Cardiac muscle cell (in vitro differentiated cells and primary cell): ENCODE measurements around the gene DLG1. TPM values are rescaled to one million over a fixed set of nuclear protein-coding genes. Genes with fewer than 3 reads are reported as not detected.
A peak's percentile ranks its signal among the peaks of the same experiment; 100 is the strongest.

Source experiments
- DNase-seq, 2 donors: peaks; one replicate each; pipeline versions ENCODE4 v3.0.0 to v3.0.0-alpha.2; 2010 to 2017; ENCODE audit warnings: low read depth in 1 of 2, low spot score in 1 of 2
- H3K27ac ChIP-seq: fragments of 200-600 bp; sonication (generic); 2 replicates; pipeline ENCODE4 v1.5.1; 2016
- H3K27me3 ChIP-seq: fragments of 200-600 bp; sonication (generic); 2 replicates; pipeline ENCODE4 v1.6.0; 2016; ENCODE audit warnings: control low read depth
- H3K36me3 ChIP-seq: fragments of 200-600 bp; sonication (generic); 2 replicates; pipeline ENCODE4 v1.5.1; 2016; ENCODE audit warnings: control low read depth
- H3K4me1 ChIP-seq: fragments of 200-600 bp; sonication (generic); 2 replicates; pipeline ENCODE4 v1.8.1; 2017; ENCODE audit warnings: low read depth, mild to moderate bottlenecking, mixed run types
- H3K4me3 ChIP-seq: fragments of 200-600 bp; sonication (generic); 2 replicates; pipeline ENCODE4 v1.5.1; 2016; ENCODE audit warnings: mild to moderate bottlenecking
- H3K9me3 ChIP-seq: fragments of 200-600 bp; sonication (generic); 2 replicates; pipeline ENCODE4 v1.5.1; 2017; ENCODE audit warnings: low read depth, mild to moderate bottlenecking, control low read depth
- polyA plus RNA-seq: library from polyadenylated mRNA; unstranded; fragments of >200 nt; fragmentation: Nextera tagmentation; extraction: Ambion mirVana; gene quantifications from 2 replicates; pipeline ENCODE4 v1.2.1, GENCODE V29; 2016
- total RNA-seq: library from RNA; depleted of rRNA; stranded (reverse); fragments of >200 nt; gene quantifications from 2 replicates; pipeline ENCODE4 v1.2.3, GENCODE V29; 2016
- TF ChIP-seq, protein P1 (sequence below): IDR thresholded peaks from 2 replicates; pipeline ENCODE4 v1.5.1; 2012; ENCODE audit warnings: low read depth, mild to moderate bottlenecking, low read length

Gene DLG1
- total and polyA plus RNA-seq, 2 experiments from 2014 or later: 42.8 to 61.4 TPM

DNA sequence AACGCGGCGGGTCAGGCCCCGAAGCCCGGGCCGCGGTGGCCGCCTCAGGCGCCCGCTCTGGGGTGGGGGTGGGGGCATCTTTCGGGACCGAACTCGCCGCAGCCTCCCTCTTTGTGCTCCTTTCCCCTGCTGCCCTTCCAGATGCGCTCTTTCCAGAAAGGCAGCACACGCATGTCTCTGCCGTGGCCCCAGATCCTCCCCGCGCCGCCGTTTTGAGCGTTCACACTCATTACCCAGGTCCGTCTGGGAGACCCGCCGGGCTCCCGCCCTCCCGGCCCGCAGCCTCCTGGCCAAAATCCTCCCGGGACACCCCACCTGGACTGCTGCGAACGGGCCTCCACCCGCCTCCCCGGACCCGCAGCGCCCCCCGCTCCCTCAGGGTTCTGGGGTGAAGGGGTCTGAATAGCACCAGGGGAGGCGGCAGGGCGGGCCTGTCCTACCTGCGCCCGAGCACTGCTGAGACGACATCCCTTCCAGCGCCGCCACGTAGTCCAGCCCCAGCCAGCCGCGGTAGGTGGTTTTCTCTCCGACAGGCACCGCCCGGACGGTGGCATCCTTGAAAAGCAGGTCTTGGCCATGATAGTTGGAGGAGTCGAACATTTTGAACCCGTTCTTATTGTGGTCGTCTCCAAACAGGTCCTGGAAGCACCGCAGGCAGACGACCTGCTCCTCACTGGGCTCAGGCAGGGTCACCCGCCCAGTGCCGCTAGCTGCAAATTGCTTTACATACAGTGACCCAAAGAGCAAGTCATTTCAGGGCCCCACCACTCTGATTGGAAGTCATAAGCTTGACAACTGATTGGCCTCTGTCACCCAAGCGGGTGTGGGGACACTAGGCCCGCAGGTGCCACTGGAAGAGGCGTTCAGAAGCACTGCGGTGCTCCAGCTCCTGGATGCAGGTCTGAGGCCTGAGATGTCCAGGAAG lies 294.7 kb downstream of the DLG1 start:
- TF ChIP-seq, protein P1, sequence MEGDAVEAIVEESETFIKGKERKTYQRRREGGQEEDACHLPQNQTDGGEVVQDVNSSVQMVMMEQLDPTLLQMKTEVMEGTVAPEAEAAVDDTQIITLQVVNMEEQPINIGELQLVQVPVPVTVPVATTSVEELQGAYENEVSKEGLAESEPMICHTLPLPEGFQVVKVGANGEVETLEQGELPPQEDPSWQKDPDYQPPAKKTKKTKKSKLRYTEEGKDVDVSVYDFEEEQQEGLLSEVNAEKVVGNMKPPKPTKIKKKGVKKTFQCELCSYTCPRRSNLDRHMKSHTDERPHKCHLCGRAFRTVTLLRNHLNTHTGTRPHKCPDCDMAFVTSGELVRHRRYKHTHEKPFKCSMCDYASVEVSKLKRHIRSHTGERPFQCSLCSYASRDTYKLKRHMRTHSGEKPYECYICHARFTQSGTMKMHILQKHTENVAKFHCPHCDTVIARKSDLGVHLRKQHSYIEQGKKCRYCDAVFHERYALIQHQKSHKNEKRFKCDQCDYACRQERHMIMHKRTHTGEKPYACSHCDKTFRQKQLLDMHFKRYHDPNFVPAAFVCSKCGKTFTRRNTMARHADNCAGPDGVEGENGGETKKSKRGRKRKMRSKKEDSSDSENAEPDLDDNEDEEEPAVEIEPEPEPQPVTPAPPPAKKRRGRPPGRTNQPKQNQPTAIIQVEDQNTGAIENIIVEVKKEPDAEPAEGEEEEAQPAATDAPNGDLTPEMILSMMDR: no peak
- H3K36me3 ChIP-seq: no peaks in the 10 kb centered on the region
- H3K27ac ChIP-seq: no peak overlapping the region
- peaks cover 3% of the 10 kb centered on the region for H3K4me1 ChIP-seq
- no peak for DNase-seq
- H3K4me3 ChIP-seq: peak overlapping the region; percentile 32
- H3K9me3 ChIP-seq: no peaks in the 10 kb centered on the region
- H3K27me3 ChIP-seq: no peaks in the 10 kb centered on the region

DNA sequence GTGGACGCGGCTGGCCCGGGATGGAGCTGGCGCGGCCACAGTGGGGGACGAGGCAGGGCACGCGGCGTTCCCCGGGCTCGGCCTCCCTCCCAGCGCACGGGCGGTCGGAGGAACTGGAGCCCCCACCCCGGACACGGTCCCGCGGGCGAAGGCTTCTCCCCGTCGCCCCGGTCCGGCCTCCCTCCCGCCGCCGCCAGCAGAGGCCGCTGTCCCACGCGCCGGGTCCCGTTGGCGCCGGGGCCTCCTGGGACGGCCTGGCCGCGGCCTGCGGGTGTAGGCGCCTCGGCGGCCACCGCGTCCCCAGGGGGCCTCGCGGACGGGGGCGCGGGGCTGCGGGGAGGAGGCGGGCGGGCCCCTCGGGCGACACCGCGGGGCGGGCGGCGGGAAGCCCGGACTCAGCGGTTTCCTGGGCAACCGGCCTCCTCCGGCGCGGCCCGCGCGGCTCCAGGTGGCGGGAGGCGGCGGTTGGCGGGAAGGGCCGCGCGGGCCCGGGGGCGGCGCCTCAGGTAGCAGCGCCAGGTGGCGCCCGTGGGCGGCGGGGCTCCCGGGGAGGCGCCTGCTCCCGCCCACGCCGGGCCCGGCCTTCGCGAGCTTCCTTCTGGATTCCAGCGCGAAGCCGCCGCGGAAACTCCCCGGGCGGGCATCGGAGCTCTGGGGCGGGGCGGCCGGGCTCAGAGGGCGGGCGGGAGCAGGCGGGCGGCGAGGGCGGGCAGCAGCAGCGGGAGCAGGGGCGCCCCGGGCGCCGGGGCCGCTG lies 295.5 kb downstream of the DLG1 start:
- TF ChIP-seq, protein P1: peak; percentile 48
- peak; percentile 82 to 84 for DNase-seq

DNA sequence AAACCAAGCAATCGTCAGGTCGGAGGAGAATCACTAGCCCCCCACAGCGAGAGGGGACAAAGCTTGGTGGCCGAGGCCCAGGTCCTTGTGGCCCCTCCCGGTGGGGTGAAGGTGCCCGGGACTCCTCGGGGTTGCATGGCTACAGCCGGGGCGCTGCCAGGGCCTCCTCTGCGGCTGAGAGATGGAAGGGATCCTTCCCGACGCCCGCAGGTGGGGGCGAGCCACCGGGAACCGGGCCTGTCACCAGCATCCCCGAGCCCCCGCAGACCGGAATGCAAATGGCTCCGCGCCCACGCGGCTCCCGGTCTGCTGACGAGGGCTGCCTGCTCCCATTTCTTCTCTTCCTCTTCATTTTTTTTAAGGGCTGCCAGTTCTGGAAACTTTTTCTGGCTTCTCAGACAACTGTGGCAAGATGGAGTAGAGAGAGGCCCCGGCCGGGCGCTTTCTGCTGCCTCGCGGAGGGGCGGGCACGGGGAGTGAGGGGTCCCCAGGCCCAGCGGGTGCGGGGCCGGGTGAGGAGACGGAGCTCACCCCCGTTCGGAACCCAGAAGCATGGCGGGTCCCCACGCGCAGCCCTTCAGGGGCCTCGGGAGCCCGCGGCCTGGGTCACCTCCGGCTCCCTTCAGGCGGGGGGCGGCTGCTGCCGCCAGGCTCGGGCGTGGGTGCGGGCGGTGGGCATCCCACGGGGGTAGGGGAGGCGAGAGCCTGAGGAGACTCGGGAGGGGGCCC lies 296.3 kb downstream of the DLG1 start:
- H3K27ac ChIP-seq: no peak overlapping the region
- no peaks in the 10 kb centered on the region for H3K36me3 ChIP-seq

More for the DNA sequence above, 295.5 kb downstream of the DLG1 start:
- Histone ChIP-seq H3K27me3 (no peaks in the 10 kb centered on the region), H3K27ac (no peak overlapping the region), H3K4me3 (peak overlapping the region; percentile 32), H3K4me1 (peaks cover 3% of the 10 kb centered on the region), H3K36me3 (no peaks in the 10 kb centered on the region), H3K9me3 (no peaks in the 10 kb centered on the region)

DNA sequence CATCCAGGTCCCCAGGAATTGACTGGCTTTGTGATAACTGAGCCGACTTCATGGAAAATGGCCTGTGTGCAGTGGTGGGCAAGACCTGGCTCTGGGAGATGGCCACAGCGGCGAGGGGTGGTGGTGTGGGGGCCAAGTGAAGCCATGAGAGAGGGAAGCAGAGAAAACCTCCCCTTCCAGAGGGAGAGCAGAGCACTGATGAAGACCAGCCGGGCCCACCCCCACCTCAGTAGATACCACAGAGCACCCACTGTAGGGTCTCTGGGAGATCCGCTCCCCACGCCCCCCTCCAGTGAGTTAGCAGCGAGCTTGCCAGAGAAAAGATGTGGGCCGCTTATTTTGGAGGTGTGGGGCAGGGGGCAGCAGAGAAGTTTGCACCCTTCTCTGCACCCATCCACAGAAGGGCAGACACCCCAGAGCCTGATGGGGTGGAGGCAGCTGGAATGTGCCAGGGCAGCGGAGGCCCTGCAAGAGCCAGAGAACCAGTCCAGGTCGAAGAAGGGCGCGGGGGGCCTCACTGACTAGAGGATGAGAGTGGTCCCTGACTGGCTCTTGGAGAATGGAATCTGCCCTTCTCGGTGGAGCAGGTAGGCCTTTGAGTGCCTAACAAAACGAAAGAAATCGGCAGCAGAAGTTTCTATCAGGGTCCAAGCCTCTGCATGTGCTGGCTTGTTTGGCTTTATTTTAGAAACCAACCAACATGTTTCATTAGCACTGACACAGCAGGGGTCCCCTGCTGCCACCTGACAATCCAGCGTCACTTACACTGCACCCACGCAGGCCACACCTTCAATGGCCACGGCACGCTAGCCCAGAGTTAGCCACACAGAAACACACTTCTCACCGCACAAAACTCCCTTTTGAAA lies 297.1 kb downstream of the DLG1 start:
- TF ChIP-seq, protein P1: no peak
- DNase-seq: no peak

More for the DNA sequence above, 296.3 kb downstream of the DLG1 start:
- peaks cover 3% of the 10 kb centered on the region for H3K4me1 ChIP-seq
- TF ChIP-seq, protein P1: no peak
- no peak overlapping the region for H3K4me3 ChIP-seq
- peak in 1 of 2 donors; percentile 48 for DNase-seq
- H3K9me3 ChIP-seq: no peaks in the 10 kb centered on the region
- no peaks in the 10 kb centered on the region for H3K27me3 ChIP-seq

More for the DNA sequence above, 297.1 kb downstream of the DLG1 start:
- Histone ChIP-seq H3K4me1 (peaks cover 3% of the 10 kb centered on the region), H3K9me3 (no peaks in the 10 kb centered on the region), H3K36me3 (no peaks in the 10 kb centered on the region), H3K27me3 (no peaks in the 10 kb centered on the region), H3K27ac (no peak overlapping the region), H3K4me3 (no peak overlapping the region)
